PFSK-1 (cell line): ENCODE results near the gene BCKDHA. TPM values are rescaled to one million over a fixed set of nuclear protein-coding genes. Genes with fewer than 3 reads are reported as not detected.

Experiments used
- FOXP2 ChIP-seq: optimal IDR thresholded peaks from 2 replicates; pipeline ENCODE3; 2011; ENCODE audit warnings: borderline replicate concordance, control low read depth, inconsistent platforms; ENCODE audit not compliant: insufficient read depth; ENCODE audit errors: extremely low read length, extremely low read depth
- POLR2AphosphoS5 ChIP-seq: IDR thresholded peaks from 2 replicates; pipeline ENCODE4 v1.6.1; 2012; ENCODE audit warnings: low read depth, mild to moderate bottlenecking, control low read depth, low read length, moderate library complexity
- REST ChIP-seq, 2 experiments: IDR thresholded peaks; 2 replicates each; pipeline versions ENCODE4 v1.6.1 to v1.8.0; 2011 to 2012; ENCODE audit warnings: low read depth in 2 of 2, low read length in 2 of 2, control low read depth in 1 of 2, inconsistent platforms in 1 of 2, mild to moderate bottlenecking in 1 of 2, moderate library complexity in 1 of 2; ENCODE audit not compliant: insufficient read depth in 1 of 2
- SIN3A ChIP-seq: IDR thresholded peaks from 2 replicates; pipeline ENCODE4 v1.6.1; 2012; ENCODE audit warnings: mild to moderate bottlenecking, low read length, moderate library complexity, borderline replicate concordance; ENCODE audit not compliant: insufficient read depth
- TAF1 ChIP-seq: IDR thresholded peaks from 2 replicates; pipeline ENCODE4 v1.6.1; 2012; ENCODE audit warnings: low read length, control low read depth, borderline replicate concordance; ENCODE audit not compliant: insufficient read depth
- polyA plus RNA-seq: library from polyadenylated mRNA; unstranded; fragments of >200 nt; gene quantifications from one replicate; pipeline ENCODE4 v1.2.1, GENCODE V29; 2012; ENCODE audit warnings: low read depth, missing spikeins; ENCODE audit not compliant: insufficient read length

Gene BCKDHA
- 123 TPM for polyA plus RNA-seq

- peak; percentile 98 for TF ChIP-seq SIN3A
- TF ChIP-seq FOXP2: peak; percentile 99
- peak; percentile 14 to 40; a peak in 1 of 4 replicates for TF ChIP-seq REST (IDR thresholded peaks at IDR 0.05; ENCODE audit: insufficient read depth in 1 of 2, low read depth in 2 of 2, low read length in 2 of 2)
- peak; percentile 49; the same call in 1 of the 2 replicates for TF ChIP-seq POLR2AphosphoS5
- TF ChIP-seq TAF1: peak; percentile 83; the same call in 1 of the 2 replicates
Observed at GRCh38 chr19:41397086-41398049, at the start of gene BCKDHA, which contains the start of gene EXOSC5. TSS of gene BCKDHA (plus strand) at chr19:41397818. CDS start at chr19:41397828, 10 bp downstream. TSS of gene EXOSC5 (minus strand) at chr19:41397359. CDS start at chr19:41397328, 31 bp downstream.

GRCh38 chr19:41350735-41351338 lies 46.8 kb upstream of the BCKDHA start:
- TF ChIP-seq FOXP2: no peak
- no peak for TF ChIP-seq POLR2AphosphoS5
- no peak for TF ChIP-seq TAF1
- no peak for TF ChIP-seq REST (IDR thresholded peaks at IDR 0.05; ENCODE audit: insufficient read depth in 1 of 2, low read depth in 2 of 2, low read length in 2 of 2)
- TF ChIP-seq SIN3A: no peak; the same call in 1 of the 2 replicates

GRCh38 chr19:41351339-41352245 lies 46.0 kb upstream of the BCKDHA start:
- TF ChIP-seq POLR2AphosphoS5 (peak; percentile 43), REST (IDR thresholded peaks at IDR 0.05; ENCODE audit: insufficient read depth in 1 of 2, low read depth in 2 of 2, low read length in 2 of 2) (0 out of 4 replicates have a peak, but pooled peaks of 1 of the 2 experiments have one; percentile 9), FOXP2 (no peak), SIN3A (peak; percentile 60; the same call in 1 of the 2 replicates), TAF1 (0 out of 2 replicates have a peak, but pooled peaks have one; percentile 29)

GRCh38 chr19:41352279-41352608 lies 45.4 kb upstream of the BCKDHA start:
- TF ChIP-seq REST (IDR thresholded peaks at IDR 0.05; ENCODE audit: insufficient read depth in 1 of 2, low read depth in 2 of 2, low read length in 2 of 2) (no peak), TAF1 (no peak), SIN3A (no peak), POLR2AphosphoS5 (no peak), FOXP2 (no peak)
